Stimulated activated CD4-positive, alpha-beta T cell treated with anti-CD3 and anti-CD28 coated beads, Interleukin-4, amount 100 ng/mL, for 48 hours (primary cell): Measurements from ENCODE around the gene MCCC2.
"Not testable (repeated sequence)": the region's sequence is repeated elsewhere in the genome, so short reads cannot be mapped to it uniquely, and the experiment has no call there.

Experiments
- DNase-seq, 2 donors: peaks; one replicate each; pipeline ENCODE4 v3.0.0-alpha.2; 2020; ENCODE audit warnings: low read depth in 2 of 2

The MCCC2 gene

GRCh38 chr5:71662381-71662780 lies 75.2 kb downstream of the MCCC2 start:
- DNase-seq: no peak

GRCh38 chr5:71663191-71663969 lies 76.2 kb downstream of the MCCC2 start:
- no peak for DNase-seq

- DNase-seq: not testable (repeated sequence)
Observed at GRCh38 chr5:71664615-71665014, 77.5 kb downstream of the MCCC2 start.

- DNase-seq: no peak
Observed at GRCh38 chr5:71666321-71666720, 79.2 kb downstream of the MCCC2 start.

GRCh38 chr5:71677977-71678376 lies 90.8 kb downstream of the MCCC2 start:
- DNase-seq: no peak

- no peak for DNase-seq
Observed at GRCh38 chr5:71679714-71680113, 92.6 kb downstream of the MCCC2 start.

- DNase-seq: no peak
Observed at GRCh38 chr5:71680510-71680909, 93.4 kb downstream of the MCCC2 start.

- no peak for DNase-seq
Observed at GRCh38 chr5:71681296-71681695, 94.2 kb downstream of the MCCC2 start.

GRCh38 chr5:71684309-71684708 lies 97.2 kb downstream of the MCCC2 start:
- no peak for DNase-seq

- DNase-seq: no peak
Observed at GRCh38 chr5:71693828-71694427, 106.8 kb downstream of the MCCC2 start.

- DNase-seq: no peak
Observed at GRCh38 chr5:71695071-71695470, 107.9 kb downstream of the MCCC2 start.

- DNase-seq: no peak
Observed at GRCh38 chr5:71695595-71695994, 108.5 kb downstream of the MCCC2 start.

GRCh38 chr5:71697967-71698366 lies 110.8 kb downstream of the MCCC2 start:
- DNase-seq: no peak

- no peak for DNase-seq
Observed at GRCh38 chr5:71699233-71699632, 112.1 kb downstream of the MCCC2 start.

- no peak for DNase-seq
Observed at GRCh38 chr5:71699751-71700150, 112.6 kb downstream of the MCCC2 start.

GRCh38 chr5:71700803-71701202 lies 113.7 kb downstream of the MCCC2 start:
- DNase-seq: no peak

GRCh38 chr5:71701407-71701806 lies 114.3 kb downstream of the MCCC2 start:
- peak in 1 of 2 donors; percentile 3 for DNase-seq

GRCh38 chr5:71703941-71704340 lies 116.8 kb downstream of the MCCC2 start:
- DNase-seq: no peak

- no peak for DNase-seq
Observed at GRCh38 chr5:71705421-71705820, 118.3 kb downstream of the MCCC2 start.

- no peak for DNase-seq
Observed at GRCh38 chr5:71706906-71707305, 119.8 kb downstream of the MCCC2 start.
